ENCODE data around the gene BTBD9. TPM values are rescaled to one million over a fixed set of nuclear protein-coding genes. Genes with fewer than 3 reads are reported as not detected.

Gene BTBD9
- total RNA-seq, 5 donors from 2014 or later (not counting 1 experiment from before 2014, with no cell fraction given): 29.3 to 67.7 (median 38.1) TPM

- Mint-ChIP-seq H3K36me3 (peaks cover 57% of the 10 kb centered on the region), H3K4me3 (no peak overlapping the region), H3K4me1 (peaks cover 0 to 13% (median 10%) of the 10 kb centered on the region in 3 donors), H3K27me3 (no peaks in the 10 kb centered on the region), H3K9me3 (no peaks in the 10 kb centered on the region), H3K27ac (no peak overlapping the region)
- Histone ChIP-seq H3K27ac (ENCODE audit: low read length) (no peak overlapping the region), H3K27me3 (replicated peaks in 1 of 2; ENCODE audit: control insufficient read depth in 2 of 2, extremely low read depth in 1 of 2, insufficient read depth in 2 of 2, low read length in 1 of 2) (no peaks in the 10 kb centered on the region), H3K36me3 (ENCODE audit: control insufficient read depth in 2 of 2, extremely low read depth in 1 of 2, insufficient read depth in 1 of 2, low read length in 1 of 2) (peaks cover 0 to 31% of the 10 kb centered on the region in 2 donors), H3K4me3 (ENCODE audit: control insufficient read depth in 1 of 2, extremely low read depth in 1 of 2, low read length in 1 of 2) (no peak overlapping the region), H3K4me1 (ENCODE audit: control insufficient read depth in 1 of 2, extremely low read depth in 1 of 2, insufficient read depth in 2 of 2, low read length in 2 of 2) (no peaks in the 10 kb centered on the region), H3K9me3 (no peaks in the 10 kb centered on the region)
- no peak for ATAC-seq (replicated peaks in 1 of 4)
- 94% methylated on average over 2 of the region's 2 CpGs for WGBS (ENCODE audit: insufficient coverage)
- ChIA-PET CTCF (interaction anchor here in 1 of 2 donors (1.2 kb wide), 1 partner anchor 8 kb away, joined by 3 read pairs; no protein-coding TSS in a partner anchor), POLR2A (interaction anchor here in 1 of 2 donors (0.6 kb wide), 1 partner anchor 559 kb away, joined by 3 read pairs; no protein-coding TSS in a partner anchor)
- DNase-seq: no peak
Measured at GRCh38 chr6:38118791-38119365, 520.9 kb downstream of the BTBD9 start.

Other genes with a start within 250 kb of the BTBD9 start
- gene GLO1, start 63.2 kb upstream of the BTBD9 start, total RNA-seq: 10 to 100 TPM; 22.0 to 37.1 (median 25.6) TPM
- gene DNAH8, start 75.4 kb upstream of the BTBD9 start, total RNA-seq: under 1 TPM in 4 of 5 donors, not detected in 1; 0.03 to 0.12 (median 0.08) TPM

All from T-cell (primary cell).